Measurements from ENCODE around the gene UPF2.

DNA sequence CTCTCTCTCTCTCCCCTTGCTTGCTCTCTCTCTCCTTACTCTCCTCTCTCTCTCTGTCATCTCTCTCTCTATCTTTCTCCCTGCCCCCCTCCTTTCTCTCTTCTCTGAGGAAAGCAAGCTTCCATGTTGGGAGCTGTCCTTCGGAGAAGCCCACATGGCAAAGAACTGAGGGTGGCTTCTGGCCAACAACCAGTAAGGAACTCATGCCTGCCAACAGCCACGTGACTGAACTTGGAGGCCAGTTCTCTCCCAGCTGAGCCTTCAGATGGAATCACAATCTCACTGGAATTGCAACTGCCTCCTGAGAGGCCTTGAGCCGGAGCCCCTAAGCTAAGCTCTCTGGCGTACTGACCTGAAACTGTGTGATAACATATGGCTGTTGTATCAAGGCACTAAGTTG, 14.1 kb upstream of the UPF2 start:
- TF ChIP-seq ETV6 (conservative IDR thresholded peaks at IDR 0.05 in 1 of 2, IDR thresholded peaks at IDR 0.05 in 1 of 2; ENCODE audit: borderline replicate concordance in 1 of 2, low read depth in 1 of 2) (no peak), CEBPB (IDR thresholded peaks at IDR 0.05; ENCODE audit: borderline replicate concordance in 1 of 2, low read depth in 2 of 2, low read length in 2 of 2) (no peak), SMC3 (IDR thresholded peaks at IDR 0.05; ENCODE audit: borderline replicate concordance, low read length) (no peak), HCFC1 (IDR thresholded peaks at IDR 0.05; ENCODE audit: low read length) (no peak), STAT3 (IDR thresholded peaks at IDR 0.05; ENCODE audit: low read depth, low read length) (no peak), POLR2A (IDR thresholded peaks at IDR 0.05; ENCODE audit: low read depth, low read length) (no peak), POLR2AphosphoS5 (IDR thresholded peaks at IDR 0.05; ENCODE audit: low read length) (no peak), SP1 (IDR thresholded peaks at IDR 0.05; ENCODE audit: low read depth, low read length) (no peak), NR2F1 (conservative IDR thresholded peaks at IDR 0.05) (no peak)
- TF ChIP-seq, protein P1, sequence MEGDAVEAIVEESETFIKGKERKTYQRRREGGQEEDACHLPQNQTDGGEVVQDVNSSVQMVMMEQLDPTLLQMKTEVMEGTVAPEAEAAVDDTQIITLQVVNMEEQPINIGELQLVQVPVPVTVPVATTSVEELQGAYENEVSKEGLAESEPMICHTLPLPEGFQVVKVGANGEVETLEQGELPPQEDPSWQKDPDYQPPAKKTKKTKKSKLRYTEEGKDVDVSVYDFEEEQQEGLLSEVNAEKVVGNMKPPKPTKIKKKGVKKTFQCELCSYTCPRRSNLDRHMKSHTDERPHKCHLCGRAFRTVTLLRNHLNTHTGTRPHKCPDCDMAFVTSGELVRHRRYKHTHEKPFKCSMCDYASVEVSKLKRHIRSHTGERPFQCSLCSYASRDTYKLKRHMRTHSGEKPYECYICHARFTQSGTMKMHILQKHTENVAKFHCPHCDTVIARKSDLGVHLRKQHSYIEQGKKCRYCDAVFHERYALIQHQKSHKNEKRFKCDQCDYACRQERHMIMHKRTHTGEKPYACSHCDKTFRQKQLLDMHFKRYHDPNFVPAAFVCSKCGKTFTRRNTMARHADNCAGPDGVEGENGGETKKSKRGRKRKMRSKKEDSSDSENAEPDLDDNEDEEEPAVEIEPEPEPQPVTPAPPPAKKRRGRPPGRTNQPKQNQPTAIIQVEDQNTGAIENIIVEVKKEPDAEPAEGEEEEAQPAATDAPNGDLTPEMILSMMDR (IDR thresholded peaks at IDR 0.05 in 2 of 3, conservative IDR thresholded peaks at IDR 0.05 in 1 of 3; ENCODE audit: control insufficient read depth in 2 of 3, extremely low read depth in 1 of 3, insufficient read depth in 1 of 3, low read depth in 3 of 3, low read length in 3 of 3), result no peak

Measured in GM12878 (cell line).